GM12891 (cell line): ENCODE results near the gene CTNNA2.

Experiments
- PAX5 ChIP-seq: IDR thresholded peaks from 2 replicates; pipeline ENCODE4 v1.6.1; 2011; ENCODE audit warnings: low read length, moderate library complexity, mild to moderate bottlenecking; ENCODE audit not compliant: insufficient read depth, severe bottlenecking
- POLR2A ChIP-seq: IDR thresholded peaks from 2 replicates; pipeline ENCODE4 v1.6.1; 2011; ENCODE audit warnings: low read depth, low read length, control low read depth
- POLR2AphosphoS5 ChIP-seq: IDR thresholded peaks from 2 replicates; pipeline ENCODE4 v1.6.1; 2011; ENCODE audit warnings: low read depth, low read length, control low read depth
- POU2F2 ChIP-seq: IDR thresholded peaks from 2 replicates; pipeline ENCODE4 v1.6.1; 2011; ENCODE audit warnings: low read depth, mild to moderate bottlenecking, control low read depth, low read length, moderate library complexity
- SPI1 ChIP-seq: IDR thresholded peaks from 2 replicates; pipeline ENCODE4 v1.6.1; 2011; ENCODE audit warnings: low read depth, low read length, control low read depth
- TAF1 ChIP-seq: IDR thresholded peaks from 2 replicates; pipeline ENCODE4 v1.6.1; 2011; ENCODE audit warnings: low read depth, low read length, control low read depth

- TF ChIP-seq TAF1 (no peak), POLR2A (no peak), POLR2AphosphoS5 (no peak), SPI1 (no peak), POU2F2 (no peak), PAX5 (no peak)
Observed at GRCh38 chr2:80496346-80496745, 983.5 kb downstream of the CTNNA2 start.
